B cell (primary cell): ENCODE measurements around the gene NUP160. TPM values are rescaled to one million over a fixed set of nuclear protein-coding genes. Genes with fewer than 3 reads are reported as not detected.

ENCODE experiments used
- ATAC-seq: fragments of 200-7000 bp; cut with Tn5 transposase; one replicate; pipeline ENCODE4 v1.10.0; 2021; ENCODE audit warnings: low read depth, mild to moderate bottlenecking, moderate number of reproducible peaks, moderate library complexity
- CTCF ChIA-PET: fragments of 350-600 bp; sonication (Branson Sonifier 250); formaldehyde crosslinking; loops from one replicate; lab custom pipeline; 2021; ENCODE audit warnings: antibody characterized with exemption, inconsistent platforms; lab: Charles Lee
- POLR2A ChIA-PET: fragments of 350-600 bp; sonication (Branson Sonifier 250); formaldehyde crosslinking; loops from one replicate; lab custom pipeline; 2021; ENCODE audit warnings: antibody characterized with exemption; lab: Charles Lee
- DNase-seq: peaks from one replicate; pipeline ENCODE4 v3.0.0; 2013
- H2AFZ ChIP-seq: 2 replicates; pipeline ENCODE4 v1.6.1; 2012; ENCODE audit warnings: mild to moderate bottlenecking, low read depth, low read length; ENCODE audit not compliant: insufficient read depth, poor library complexity, severe bottlenecking
- H3K27ac ChIP-seq, 2 donors: 1 replicate in 1 of 2; 2 replicates in 1 of 2; pipeline ENCODE4 v1.5.1; 2012 to 2013; ENCODE audit warnings: low read length in 2 of 2, mild to moderate bottlenecking in 2 of 2, moderate library complexity in 1 of 2
- H3K27me3 ChIP-seq, 4 experiments: fragments of 200-600 bp in 1 of 4; sonication (generic) in 1 of 4; replicated peaks in 1 of 4; 1 replicate in 2 of 4; 2 replicates in 2 of 4; pipeline versions ENCODE4 v1.6.1 to v1.7.0; 2013 to 2016; ENCODE audit warnings: low read length in 3 of 4, mild to moderate bottlenecking in 2 of 4, mixed read lengths in 1 of 4, moderate library complexity in 1 of 4; ENCODE audit not compliant: insufficient read depth in 4 of 4, control insufficient read depth in 3 of 4; ENCODE audit errors: control extremely low read depth in 1 of 4
- H3K36me3 ChIP-seq, 2 experiments: replicated peaks in 1 of 2; 1 replicate in 1 of 2; 2 replicates in 1 of 2; pipeline versions ENCODE4 v1.6.1 to v1.7.1; 2013; ENCODE audit warnings: low read length in 1 of 2; ENCODE audit not compliant: insufficient read depth in 2 of 2, control insufficient read depth in 1 of 2; ENCODE audit errors: control extremely low read depth in 1 of 2, extremely low read depth in 1 of 2
- H3K4me1 ChIP-seq, 2 donors: fragments of 200-600 bp in 1 of 2; sonication (generic) in 1 of 2; 1 replicate in 1 of 2; 2 replicates in 1 of 2; pipeline versions ENCODE4 v1.5.1 to v1.6.1; 2013 to 2017; ENCODE audit warnings: low read length in 2 of 2; ENCODE audit not compliant: control insufficient read depth in 2 of 2, insufficient read depth in 2 of 2
- H3K4me2 ChIP-seq: replicated peaks from 2 replicates; pipeline ENCODE3; 2012; ENCODE audit warnings: mild to moderate bottlenecking, low read depth, low read length; ENCODE audit not compliant: poor library complexity, severe bottlenecking
- H3K4me3 ChIP-seq, 5 experiments: fragments of 200-600 bp in 1 of 5; sonication (generic) in 1 of 5; 1 replicate in 3 of 5; 2 replicates in 2 of 5; pipeline versions ENCODE4 v1.5.1 to v1.7.0; 2011 to 2016; ENCODE audit warnings: low read length in 4 of 5, mild to moderate bottlenecking in 4 of 5, low read depth in 2 of 5, control low read depth in 1 of 5, moderate library complexity in 1 of 5; ENCODE audit not compliant: insufficient read depth in 1 of 5; ENCODE audit errors: control extremely low read depth in 1 of 5, extremely low read depth in 1 of 5
- H3K79me2 ChIP-seq: fragments of 200-600 bp; sonication (generic); one replicate; pipeline ENCODE4 v1.6.0; 2016; ENCODE audit warnings: low read length; ENCODE audit not compliant: control insufficient read depth, insufficient read depth
- H3K9ac ChIP-seq: fragments of 200-600 bp; sonication (generic); 2 replicates; pipeline ENCODE4 v1.6.1; 2017; ENCODE audit warnings: mild to moderate bottlenecking, low read length, moderate library complexity
- H3K9me3 ChIP-seq, 3 donors: one replicate each; pipeline versions ENCODE4 v1.6.1 to v1.7.1; 2013; ENCODE audit warnings: low read length in 2 of 3; ENCODE audit not compliant: control insufficient read depth in 2 of 3, insufficient read depth in 1 of 3; ENCODE audit errors: control extremely low read depth in 1 of 3
- H4K20me1 ChIP-seq: 2 replicates; pipeline ENCODE4 v1.6.0; 2012; ENCODE audit warnings: mild to moderate bottlenecking, low read length; ENCODE audit not compliant: insufficient read depth, control insufficient read depth, poor library complexity, severe bottlenecking
- H3K27ac Mint-ChIP-seq: one replicate; pipeline ENCODE4 v1.8.0; 2021; ENCODE audit warnings: mixed read lengths
- H3K27me3 Mint-ChIP-seq: one replicate; pipeline ENCODE4 v1.8.0; 2021; ENCODE audit warnings: mixed read lengths
- H3K4me1 Mint-ChIP-seq: one replicate; pipeline ENCODE4 v1.8.0; 2021; ENCODE audit warnings: mixed read lengths
- H3K4me3 Mint-ChIP-seq: one replicate; pipeline ENCODE4 v1.8.0; 2021; ENCODE audit warnings: mixed read lengths
- H3K9me3 Mint-ChIP-seq: one replicate; pipeline ENCODE4 v1.8.0; 2022; ENCODE audit warnings: mixed read lengths; ENCODE audit not compliant: insufficient read depth
- CTCF ChIP-seq: fragments of 200-600 bp; IDR thresholded peaks from one replicate; pipeline ENCODE4 v1.8.0; 2022; ENCODE audit warnings: antibody characterized with exemption, mild to moderate bottlenecking
- EZH2 ChIP-seq: IDR thresholded peaks from 2 replicates; pipeline ENCODE4 v1.6.1; 2012; ENCODE audit warnings: borderline replicate concordance, low read depth, mild to moderate bottlenecking, moderate library complexity, low read length; ENCODE audit not compliant: insufficient read depth, poor library complexity, severe bottlenecking
- WGBS: methylation state at CpG from one replicate; pipeline ENCODE4 v1.1.5; 2013; ENCODE audit warnings: missing lambda C conversion rate; ENCODE audit not compliant: insufficient coverage; 5-methylcytosine and 5-hydroxymethylcytosine counted together
- intact Hi-C: fragments of 100-400 bp; cut with micrococcal nuclease; formaldehyde crosslinking; loops from one replicate; pipeline ENCODE4 v1.10.0; 2022
- polyA plus RNA-seq: library from polyadenylated mRNA; depleted of rRNA; stranded (reverse); fragments of >200 nt; gene quantifications from 2 replicates; pipeline ENCODE4 v1.2.3, GENCODE V29; 2012
- total RNA-seq, 2 donors: library from RNA; stranded (reverse); fragments of 120-200 nt in 1 of 2; gene quantifications; 1 replicate in 1 of 2; 2 replicates in 1 of 2; pipeline versions ENCODE4 v1.2.3 to v1.2.4, GENCODE V29; 2013 to 2022

Gene NUP160
- total and polyA plus RNA-seq, 2 donors (not counting 1 experiment from before 2014, with no cell fraction given) = 26.3 to 74.3 TPM

- Histone ChIP-seq H3K4me1 (no peaks in the 10 kb centered on the region), H3K27me3 (no peaks in the 10 kb centered on the region), H4K20me1 (no peaks in the 10 kb centered on the region), H3K27ac (no peak overlapping the region), H2AFZ (no peak overlapping the region), H3K9ac (no peak overlapping the region), H3K36me3 (peaks cover 13 to 85% of the 10 kb centered on the region in 2 experiments), H3K79me2 (peaks cover 5% of the 10 kb centered on the region), H3K9me3 (no peaks in the 10 kb centered on the region), H3K4me3 (no peak overlapping the region), H3K4me2 (no peak overlapping the region)
- WGBS = 97% methylated on average over 5 of the region's 7 CpGs
- ATAC-seq (no peak), DNase-seq (no peak)
- ChIA-PET CTCF (no interaction called here), POLR2A (no interaction called here)
- Mint-ChIP-seq H3K27ac (no peak overlapping the region), H3K9me3 (no peaks in the 10 kb centered on the region), H3K4me1 (no peaks in the 10 kb centered on the region), H3K27me3 (no peaks in the 10 kb centered on the region), H3K4me3 (no peak overlapping the region)
- intact Hi-C loops = no loop called here
- TF ChIP-seq CTCF (no peak), EZH2 (no peak)
These were observed 60.0 kb downstream of the NUP160 start for GRCh38 chr11:47788181-47788580.

GRCh38 chr11:47786373-47786772 lies 61.8 kb downstream of the NUP160 start:
- H3K79me2 ChIP-seq = peaks cover 5% of the 10 kb centered on the region
- DNase-seq (no peak), ATAC-seq (no peak)
- intact Hi-C loops = no loop called here
- no peaks in the 10 kb centered on the region for H3K27me3 Mint-ChIP-seq
- no peak overlapping the region for H3K9ac ChIP-seq
- TF ChIP-seq CTCF = no peak
- TF ChIP-seq EZH2 = no peak
- no peak overlapping the region for H3K27ac ChIP-seq
- no CpG with 5 or more reads among the region's 2 CpGs for WGBS
- H2AFZ ChIP-seq = no peak overlapping the region
- no peaks in the 10 kb centered on the region for H3K4me1 Mint-ChIP-seq
- no peak overlapping the region for H3K4me3 Mint-ChIP-seq
- H3K27me3 ChIP-seq = no peaks in the 10 kb centered on the region
- POLR2A ChIA-PET = no interaction called here
- peaks cover 15 to 81% of the 10 kb centered on the region in 2 experiments for H3K36me3 ChIP-seq
- no peak overlapping the region for H3K4me2 ChIP-seq
- H3K4me1 ChIP-seq = no peaks in the 10 kb centered on the region
- no peaks in the 10 kb centered on the region for H3K9me3 Mint-ChIP-seq
- H3K4me3 ChIP-seq = no peak overlapping the region
- H4K20me1 ChIP-seq = no peaks in the 10 kb centered on the region
- no peaks in the 10 kb centered on the region for H3K9me3 ChIP-seq
- CTCF ChIA-PET = interaction anchor here (1.0 kb wide), 1 partner anchor 321 kb away, joined by 3 read pairs; no protein-coding TSS in a partner anchor
- no peak overlapping the region for H3K27ac Mint-ChIP-seq
